M059J (cell line): ENCODE results near the gene CD58. TPM values are rescaled to one million over a fixed set of nuclear protein-coding genes. Genes with fewer than 3 reads are reported as not detected.

Experiments
- DNase-seq: peaks from one replicate; pipeline ENCODE4 v3.0.0-alpha.2; 2012; ENCODE audit warnings: low read depth
- total RNA-seq: library from RNA; depleted of rRNA; stranded (reverse); fragments of >200 nt; shearing (Covaris generic); gene quantifications from 2 replicates; pipeline ENCODE4 v1.2.3, GENCODE V29; 2014

The CD58 gene
- total RNA-seq, 1 experiment from 2014 or later: 73.2 TPM

DNA sequence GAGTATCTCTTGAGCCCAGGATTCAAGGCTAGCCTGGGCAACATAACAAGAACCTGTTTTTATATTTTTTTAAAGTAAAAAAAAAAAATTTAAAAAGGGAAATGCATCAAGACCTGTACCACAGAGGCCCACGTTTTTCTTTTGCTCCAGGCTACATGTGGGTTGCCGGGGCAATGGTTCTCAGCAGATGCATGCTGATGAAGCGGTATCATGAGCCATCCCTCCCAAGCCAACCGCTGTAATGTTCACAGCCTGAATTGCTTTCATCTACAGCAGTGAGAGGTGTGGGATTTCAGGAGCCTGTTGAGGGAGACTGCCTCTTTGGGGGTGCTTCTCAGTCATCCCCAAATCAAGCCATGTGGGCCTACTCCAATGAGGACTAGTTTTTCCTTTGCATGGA is 60.5 kb downstream of the CD58 start:
- peak; percentile 93 for DNase-seq

- DNase-seq: peak; percentile 98
These were observed 61.5 kb downstream of the CD58 start for GRCh38 chr1:116508984-116509980.

DNA sequence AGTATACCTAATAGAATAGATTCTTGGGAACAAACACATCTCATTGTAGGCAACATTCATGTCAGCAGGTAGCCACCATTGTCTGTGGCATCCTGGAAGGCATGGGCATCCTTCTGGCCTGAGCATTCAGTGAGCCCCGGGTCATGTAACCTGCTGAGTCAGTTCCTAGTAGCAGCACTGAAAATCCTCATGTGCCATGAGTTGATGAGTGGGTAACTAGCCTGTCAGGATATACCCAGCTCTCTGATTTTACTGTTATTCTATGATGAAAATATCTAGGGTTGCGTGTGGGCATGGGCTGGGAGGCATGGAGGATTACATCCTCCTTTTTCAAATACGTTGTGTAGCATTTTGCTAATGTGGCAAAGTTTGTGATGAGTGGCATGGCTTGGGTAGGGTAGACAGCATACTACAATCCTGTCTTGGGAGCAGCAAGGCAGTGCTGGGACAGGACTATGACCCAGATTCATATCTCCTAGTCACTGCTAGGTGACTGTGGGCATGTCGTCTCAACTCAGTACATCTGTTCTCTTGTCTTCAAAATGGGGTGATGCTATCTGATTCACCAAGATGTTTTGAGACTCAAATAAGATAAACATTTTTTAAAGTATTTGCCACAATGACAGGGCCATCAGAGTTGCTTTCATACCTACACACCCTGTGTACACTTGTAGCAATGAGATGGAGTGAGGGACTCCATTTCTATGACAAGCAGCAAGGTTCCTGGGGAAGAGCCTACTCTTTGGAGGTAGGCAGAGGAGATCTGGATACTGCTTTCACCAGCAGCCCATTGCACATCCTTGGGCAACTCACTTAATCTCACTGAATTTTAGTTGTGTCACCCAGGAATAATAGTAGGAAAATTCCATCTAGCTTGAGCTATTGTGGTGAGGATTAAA is 62.5 kb downstream of the CD58 start:
- DNase-seq: peak; percentile 71

GRCh38 chr1:116507631-116508030 is 63.2 kb downstream of the CD58 start:
- DNase-seq: no peak

- peak; percentile 71 for DNase-seq
These were observed 64.5 kb downstream of the CD58 start for GRCh38 chr1:116506132-116507004.

DNA sequence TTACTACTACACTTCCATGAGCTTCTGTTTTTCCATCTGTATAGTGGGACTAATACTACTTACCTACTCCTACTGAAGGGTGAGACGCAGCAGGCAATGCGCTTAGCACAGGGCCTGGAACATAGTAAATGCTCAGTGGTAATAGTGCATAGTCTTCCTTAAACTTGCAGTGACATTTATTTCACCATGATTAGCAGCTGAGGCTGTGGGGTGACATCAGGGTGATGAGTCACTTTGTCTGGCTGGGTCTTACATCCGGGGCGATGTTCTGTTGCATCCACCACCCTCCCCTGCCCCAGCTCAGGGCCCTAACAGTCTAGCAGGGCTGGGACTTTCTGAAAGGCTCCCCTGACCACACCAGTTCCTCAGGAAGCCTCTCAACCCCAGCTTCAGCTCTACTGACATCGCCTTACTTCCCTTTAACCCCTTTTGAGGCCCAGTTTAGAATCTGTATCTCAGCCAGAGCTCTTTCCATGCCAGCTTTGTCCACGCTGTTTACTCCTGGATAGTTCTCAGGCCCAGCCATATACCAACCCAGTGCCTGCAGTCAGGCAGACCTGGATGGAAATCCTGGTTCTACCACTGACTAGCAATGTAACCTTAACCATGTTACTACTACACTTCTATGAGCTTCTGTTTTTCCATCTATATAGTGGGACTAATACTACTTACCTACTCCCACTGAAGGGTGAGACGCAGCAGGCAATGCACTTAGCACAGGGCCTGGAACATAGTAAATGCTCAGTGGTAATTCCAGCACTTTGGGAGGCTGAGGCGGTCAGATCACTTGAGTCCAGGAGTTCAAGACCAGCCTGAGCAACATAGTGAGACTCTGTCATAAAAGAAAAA is 66.3 kb downstream of the CD58 start:
- peak; percentile 92 for DNase-seq

GRCh38 chr1:116503546-116504307 is 67.1 kb downstream of the CD58 start:
- DNase-seq: no peak

- no peak for DNase-seq
These were observed 68.0 kb downstream of the CD58 start for GRCh38 chr1:116502671-116503314.

GRCh38 chr1:116501870-116502244 is 69.0 kb downstream of the CD58 start:
- no peak for DNase-seq

GRCh38 chr1:116501125-116501869 is 69.5 kb downstream of the CD58 start:
- no peak for DNase-seq

GRCh38 chr1:116498789-116499628 is 71.8 kb downstream of the CD58 start:
- DNase-seq: peak; percentile 71

DNA sequence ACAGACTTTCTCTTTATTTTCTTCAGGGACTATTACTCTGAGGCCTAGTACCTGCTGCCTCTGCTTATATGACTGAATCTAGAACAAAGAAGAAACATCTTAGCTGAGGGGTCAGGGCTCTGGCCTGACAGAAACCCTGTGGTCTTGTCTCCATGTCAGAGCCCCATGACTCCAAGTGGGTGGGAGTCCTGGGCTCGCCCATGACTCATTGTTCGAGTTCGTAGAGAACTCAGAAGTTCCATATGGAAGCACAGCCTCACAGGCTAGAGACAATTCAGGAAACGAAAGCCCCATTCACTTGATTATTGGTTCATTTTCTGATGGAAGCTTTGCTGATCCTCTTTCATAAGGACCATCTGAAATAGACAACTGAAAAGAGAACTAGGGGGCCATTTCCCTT is 73.2 kb downstream of the CD58 start:
- no peak for DNase-seq

DNA sequence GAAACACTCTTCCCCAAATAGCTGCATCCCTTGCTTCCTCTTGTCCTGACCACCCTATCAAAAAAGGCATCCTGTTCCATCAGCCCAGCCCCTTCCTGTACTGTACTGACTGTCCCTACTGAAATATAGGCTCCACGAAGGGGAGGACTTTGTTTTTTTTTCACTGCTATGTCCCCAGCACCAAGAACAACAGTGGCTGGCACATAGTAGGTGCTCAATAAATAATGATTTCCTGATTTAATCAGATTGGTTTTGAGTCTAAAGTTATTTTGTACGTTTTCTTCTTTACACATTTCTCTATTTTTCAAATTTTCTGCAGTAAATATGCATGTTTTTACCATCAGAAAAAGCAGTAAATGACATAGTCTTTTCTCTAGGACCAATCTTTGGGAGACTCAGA is 73.9 kb downstream of the CD58 start:
- no peak for DNase-seq

GRCh38 chr1:116496380-116496779 is 74.4 kb downstream of the CD58 start:
- no peak for DNase-seq

DNA sequence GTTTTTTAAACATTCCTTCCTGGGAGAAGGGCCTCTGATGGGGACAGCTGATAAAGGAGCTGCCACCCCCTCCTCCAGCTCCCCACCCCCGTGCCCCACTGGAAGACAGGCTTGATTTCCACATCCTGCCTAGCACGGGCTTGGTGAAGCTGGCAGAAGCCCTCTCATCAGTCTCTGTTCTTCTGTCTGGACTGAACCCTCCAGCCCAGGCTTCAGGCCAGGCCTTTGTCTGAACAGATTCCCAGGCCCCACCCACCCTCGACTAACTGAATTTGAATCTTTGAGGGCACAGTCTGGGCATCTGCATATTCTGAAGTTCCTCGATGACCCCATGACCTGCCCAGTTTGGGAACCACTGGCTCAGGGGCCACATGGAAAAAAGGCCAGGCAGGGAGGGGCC is 75.3 kb downstream of the CD58 start:
- DNase-seq: peak; percentile 57

DNA sequence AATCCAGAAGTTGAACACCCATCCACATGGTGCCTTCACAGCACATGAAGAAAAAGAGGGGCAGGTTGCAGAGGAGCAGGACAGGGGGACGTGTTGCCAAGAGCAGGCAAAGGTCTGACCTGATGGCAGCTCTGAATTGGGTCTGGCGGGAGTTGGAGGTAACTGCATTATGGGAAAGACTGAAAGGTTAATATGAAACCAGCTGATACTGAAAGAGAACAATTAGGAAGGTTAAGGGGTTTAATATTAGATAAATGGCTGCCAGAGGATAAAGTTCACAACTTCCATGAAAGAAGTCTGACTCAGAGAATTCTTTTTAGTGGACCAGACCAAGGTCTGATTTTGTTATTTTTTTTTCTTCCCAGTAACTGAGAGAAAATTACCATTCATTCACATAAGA is 76.1 kb downstream of the CD58 start:
- DNase-seq: peak; percentile 62

GRCh38 chr1:116494353-116494692 is 76.5 kb downstream of the CD58 start:
- peak; percentile 93 for DNase-seq
